ENCODE data around the gene ST3GAL4. TPM values are rescaled to one million over a fixed set of nuclear protein-coding genes. Genes with fewer than 3 reads are reported as not detected.

Gene ST3GAL4, protein sequence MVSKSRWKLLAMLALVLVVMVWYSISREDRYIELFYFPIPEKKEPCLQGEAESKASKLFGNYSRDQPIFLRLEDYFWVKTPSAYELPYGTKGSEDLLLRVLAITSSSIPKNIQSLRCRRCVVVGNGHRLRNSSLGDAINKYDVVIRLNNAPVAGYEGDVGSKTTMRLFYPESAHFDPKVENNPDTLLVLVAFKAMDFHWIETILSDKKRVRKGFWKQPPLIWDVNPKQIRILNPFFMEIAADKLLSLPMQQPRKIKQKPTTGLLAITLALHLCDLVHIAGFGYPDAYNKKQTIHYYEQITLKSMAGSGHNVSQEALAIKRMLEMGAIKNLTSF
- 39.7 and 51.8 TPM in 2 replicates for total RNA-seq

DNA sequence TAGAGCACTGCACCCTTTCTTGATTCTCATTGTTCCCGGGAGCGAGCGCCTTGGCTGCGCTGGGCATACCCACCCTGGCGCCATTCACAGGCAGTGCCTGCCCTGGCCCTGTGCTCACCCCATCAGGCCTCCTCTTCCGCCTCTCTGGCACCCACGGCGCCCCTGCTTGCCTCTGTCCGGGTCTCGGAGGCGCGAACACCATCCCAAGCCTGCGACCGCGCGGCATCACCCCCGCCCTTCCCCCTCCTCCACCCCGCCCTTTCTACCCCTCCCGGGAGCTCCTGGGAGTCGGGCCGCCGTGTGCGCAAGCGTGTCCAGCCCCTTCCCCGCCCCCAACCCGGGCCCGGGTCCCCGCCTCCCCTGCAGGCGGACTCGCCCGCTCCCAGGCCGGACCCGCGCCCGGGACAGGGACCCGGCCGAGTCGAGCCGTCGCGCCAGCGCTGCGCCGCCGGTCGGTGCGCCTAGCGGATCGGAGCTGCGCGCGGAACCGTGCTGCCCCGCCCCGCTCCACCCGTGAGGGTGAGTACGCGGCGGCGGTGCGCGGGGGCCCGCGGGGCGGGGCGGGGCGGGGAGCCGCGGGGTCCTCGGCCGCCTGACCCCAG is at the start of gene ST3GAL4:
TSS of gene ST3GAL4 (plus strand) at position 363 of the 602 bp plus-strand sequence. CDS start 50,470 bp downstream, outside the sequence.

Other genes starting within 250 kb of the ST3GAL4 start
- gene RPUSD4, start 144.0 kb upstream of the ST3GAL4 start, total RNA-seq = 35.3 and 35.6 TPM in 2 replicates
- 24.3 and 26.3 TPM in 2 replicates for gene FAM118B, start 143.9 kb upstream of the ST3GAL4 start, total RNA-seq
- 61.0 and 67.5 TPM in 2 replicates for gene SRPRA, start 86.8 kb upstream of the ST3GAL4 start, total RNA-seq
- 5.0 and 17.9 TPM in 2 replicates for gene FOXRED1, start 86.5 kb upstream of the ST3GAL4 start, total RNA-seq
- gene TIRAP, start 72.6 kb upstream of the ST3GAL4 start, total RNA-seq = 4.7 and 5.0 TPM in 2 replicates
- gene DCPS, start 51.6 kb upstream of the ST3GAL4 start, total RNA-seq = 17.2 and 22.0 TPM in 2 replicates